Breast epithelium (tissue), 4 donors: Measurements from ENCODE around the gene PRDM10. TPM values are rescaled to one million over a fixed set of nuclear protein-coding genes. Genes with fewer than 3 reads are reported as not detected.

ENCODE experiments used
- DNase-seq, 2 donors: peaks; one replicate each; pipeline ENCODE4 v3.0.0-alpha.2; 2019; ENCODE audit warnings: low spot score in 2 of 2
- H3K27ac ChIP-seq, 2 donors: fragments of 200-600 bp; sonication (generic) in 1 of 2; one replicate each; pipeline ENCODE4 v1.5.1; 2016 to 2019; ENCODE audit warnings: mild to moderate bottlenecking in 1 of 2
- H3K27me3 ChIP-seq, 2 donors: fragments of 200-600 bp; sonication (generic) in 1 of 2; one replicate each; pipeline versions ENCODE4 v1.5.1 to v1.6.0; 2017 to 2019; ENCODE audit warnings: control low read depth in 1 of 2, mild to moderate bottlenecking in 1 of 2
- H3K36me3 ChIP-seq: fragments of 200-600 bp; one replicate; pipeline ENCODE4 v1.5.1; 2019
- H3K4me1 ChIP-seq, 2 donors: fragments of 200-600 bp; sonication (generic); one replicate each; pipeline ENCODE4 v1.5.1; 2016 to 2019; ENCODE audit warnings: control low read depth in 1 of 2
- H3K4me3 ChIP-seq, 3 donors: fragments of 200-600 bp; sonication (generic); 1 replicate in 2 of 3; 2 replicates in 1 of 3; pipeline ENCODE4 v1.5.1; 2016 to 2019; ENCODE audit warnings: mild to moderate bottlenecking in 3 of 3, moderate library complexity in 2 of 3
- H3K9me3 ChIP-seq, 2 donors: fragments of 200-600 bp; sonication (generic) in 1 of 2; one replicate each; pipeline ENCODE4 v1.5.1; 2016 to 2019; ENCODE audit warnings: control low read depth in 1 of 2
- CTCF ChIP-seq, 3 donors: fragments of 450-650 bp; IDR thresholded peaks; one replicate each; pipeline ENCODE4 v1.5.1; 2016 to 2017; ENCODE audit warnings: antibody characterized with exemption in 3 of 3, mild to moderate bottlenecking in 3 of 3, moderate library complexity in 3 of 3
- POLR2A ChIP-seq: fragments of 450-650 bp; IDR thresholded peaks from one replicate; pipeline ENCODE4 v1.6.1; 2016; ENCODE audit warnings: antibody characterized with exemption, mild to moderate bottlenecking, moderate library complexity
- POLR2AphosphoS5 ChIP-seq, 3 donors: sonication (generic); formaldehyde crosslinking; IDR thresholded peaks; one replicate each; pipeline ENCODE4 v1.6.1; 2017; ENCODE audit warnings: antibody characterized with exemption in 3 of 3
- intact Hi-C: fragments of 100-400 bp; cut with DNase I; formaldehyde crosslinking; loops from one replicate; pipeline ENCODE4 v1.15.1; 2023; ENCODE audit warnings: low total_unique reads
- total RNA-seq, 3 donors: library from RNA; depleted of rRNA; stranded (reverse); fragments of >200 nt; gene quantifications; one replicate each; pipeline ENCODE4 v1.1.0, GENCODE V29; 2016

The PRDM10 gene
- total RNA-seq, 3 donors from 2014 or later = 4.5 to 15.2 (median 10.8) TPM

GRCh38 chr11:129905402-129905801 lies 97.2 kb downstream of the PRDM10 start:
- DNase-seq = no peak
- intact Hi-C loops = loop anchor here (10.0 kb wide), 1 partner anchor 779 kb away; no protein-coding TSS in a partner anchor
- H3K36me3 ChIP-seq = peaks cover 5% of the 10 kb centered on the region
- H3K27me3 ChIP-seq = no peaks in the 10 kb centered on the region
- no peaks in the 10 kb centered on the region for H3K9me3 ChIP-seq
- no peak overlapping the region for H3K27ac ChIP-seq
- H3K4me1 ChIP-seq = no peaks in the 10 kb centered on the region
- TF ChIP-seq POLR2A (no peak), POLR2AphosphoS5 (IDR thresholded peaks at IDR 0.05) (no peak), CTCF (IDR thresholded peaks at IDR 0.05) (no peak)
- H3K4me3 ChIP-seq = no peak overlapping the region

DNA sequence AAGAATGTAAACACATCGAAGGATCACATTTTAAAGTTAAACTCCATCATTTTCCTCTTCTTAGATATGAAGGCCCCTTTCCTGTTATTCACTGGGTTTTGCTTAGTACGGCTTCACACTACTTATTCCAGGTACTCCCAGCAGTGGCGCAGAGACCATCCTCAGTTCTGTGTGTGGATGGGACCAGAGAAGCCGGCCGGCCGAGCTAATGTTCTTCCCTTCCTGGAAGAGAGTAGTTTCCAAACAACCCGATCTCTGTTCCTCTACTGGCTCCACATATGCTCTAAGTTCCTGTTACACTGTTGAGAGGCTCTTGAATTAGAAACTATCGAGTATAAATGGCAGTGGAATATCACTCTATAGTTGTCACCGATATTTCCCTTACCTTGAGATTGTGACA lies 106.6 kb downstream of the PRDM10 start:
- H3K36me3 ChIP-seq = no peaks in the 10 kb centered on the region
- no peak for DNase-seq
- peak overlapping the region; percentile 82 to 96 (median 95) for H3K4me3 ChIP-seq
- TF ChIP-seq CTCF (IDR thresholded peaks at IDR 0.05) (no peak), POLR2A (no peak), POLR2AphosphoS5 (IDR thresholded peaks at IDR 0.05) (no peak)
- no peaks in the 10 kb centered on the region for H3K4me1 ChIP-seq
- intact Hi-C loops = no loop called here
- no peaks in the 10 kb centered on the region for H3K9me3 ChIP-seq
- peak overlapping the region; percentile 86 to 89 for H3K27ac ChIP-seq
- no peaks in the 10 kb centered on the region for H3K27me3 ChIP-seq

DNA sequence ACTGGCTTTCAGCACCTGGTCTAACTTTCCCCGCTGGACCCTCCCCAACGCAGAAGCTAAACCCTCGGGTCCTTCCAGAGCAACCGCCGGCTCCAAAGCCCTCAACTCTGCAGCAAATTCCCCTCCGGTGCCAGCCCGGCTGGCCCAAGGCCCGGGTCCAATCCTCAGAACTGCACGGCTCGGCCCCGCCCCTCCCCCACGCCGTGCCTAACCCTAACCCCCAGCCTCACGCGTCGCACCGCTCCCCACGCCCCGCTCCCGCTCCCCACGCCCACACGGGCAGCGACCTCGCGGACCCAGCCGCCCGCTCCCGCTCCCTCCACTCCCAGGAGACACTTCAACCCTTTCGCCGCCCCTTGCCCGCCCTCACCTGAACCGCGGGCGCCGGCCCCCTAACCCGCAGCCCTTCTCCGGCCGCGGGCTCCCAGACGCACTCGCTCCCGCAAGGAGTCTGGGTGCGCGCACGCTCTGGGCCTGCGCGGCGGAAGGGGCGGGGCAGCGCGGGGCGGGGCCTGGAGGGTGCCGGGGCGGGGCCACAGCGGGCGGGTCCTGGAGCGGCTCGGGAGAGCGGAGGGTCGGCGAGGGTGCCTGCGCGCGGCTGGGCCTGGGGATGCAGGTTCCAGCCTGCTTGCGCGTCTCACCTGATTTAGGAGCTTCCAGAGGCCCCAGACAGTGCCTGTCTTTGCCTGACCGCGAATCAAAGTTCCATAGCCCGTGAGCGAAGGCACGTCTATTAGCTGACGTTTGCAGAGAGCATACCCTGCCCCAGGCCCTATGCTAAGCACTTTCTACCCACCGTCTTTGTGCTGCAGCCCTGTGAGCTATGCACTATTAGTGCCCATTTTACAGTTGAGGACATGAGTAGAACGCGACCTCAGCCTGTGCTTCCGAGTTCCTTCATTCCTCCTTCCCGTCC lies 107.3 kb downstream of the PRDM10 start, which contains the start of gene NFRKB:
NFRKB (minus strand) TSS at position 453 of the 916 bp plus-strand sequence. CDS start 2,729 bp downstream, outside the sequence.
- no peaks in the 10 kb centered on the region for H3K9me3 ChIP-seq
- no peaks in the 10 kb centered on the region for H3K27me3 ChIP-seq
- peak within 1 kb of the TSS; percentile 86 to 89 for H3K27ac ChIP-seq
- H3K4me3 ChIP-seq = peak within 1 kb of the TSS; percentile 82 to 96 (median 95)
- TF ChIP-seq POLR2AphosphoS5 (IDR thresholded peaks at IDR 0.05) (peak; percentile 11 to 60 (median 44)), CTCF (IDR thresholded peaks at IDR 0.05) (no peak), POLR2A (peak; percentile 31)
- intact Hi-C loops = no loop called here
- peak; percentile 69 to 85 for DNase-seq
- no peaks in the 10 kb centered on the region for H3K4me1 ChIP-seq
- no peaks in the 10 kb centered on the region for H3K36me3 ChIP-seq

GRCh38 chr11:129894278-129895125 lies 108.1 kb downstream of the PRDM10 start:
- H3K4me3 ChIP-seq = peak overlapping the region; percentile 82 to 96 (median 95)
- no peaks in the 10 kb centered on the region for H3K27me3 ChIP-seq
- H3K4me1 ChIP-seq = no peaks in the 10 kb centered on the region
- no peak for DNase-seq
- no peak for TF ChIP-seq POLR2AphosphoS5 (IDR thresholded peaks at IDR 0.05)
- TF ChIP-seq POLR2A = no peak
- TF ChIP-seq CTCF (IDR thresholded peaks at IDR 0.05) = no peak
- no peaks in the 10 kb centered on the region for H3K9me3 ChIP-seq
- intact Hi-C loops = no loop called here
- peak overlapping the region; percentile 86 to 89 for H3K27ac ChIP-seq
- H3K36me3 ChIP-seq = no peaks in the 10 kb centered on the region
